IMR-90 (cell line): ENCODE data around the gene HIGD1C. TPM values are rescaled to one million over a fixed set of nuclear protein-coding genes. Genes with fewer than 3 reads are reported as not detected.

Experiments
- ATAC-seq: fragments of 200-7000 bp; cut with Tn5 transposase; 2 replicates; pipeline ENCODE4 v1.9.1; 2020; ENCODE audit warnings: low read depth, mild to moderate bottlenecking, moderate library complexity
- BruUV-seq: library from RNA; stranded (reverse); fragments of 400-500 nt; replicated peaks from 2 replicates; lab custom pipeline; 2021; lab: Mats Ljungman, UMichigan
- CTCF ChIA-PET: fragments of 300-600 bp; formaldehyde crosslinking; extraction: SDS; loops from one replicate; lab custom pipeline; 2021; ENCODE audit warnings: antibody characterized with exemption; lab: Yijun Ruan, JAX
- POLR2A ChIA-PET: fragments of 300-600 bp; sonication (Branson Sonifier 250); formaldehyde crosslinking; loops from one replicate; lab custom pipeline; 2022; ENCODE audit warnings: antibody characterized with exemption; ENCODE audit not compliant: unreplicated experiment; lab: Charles Lee
- DNase-seq: peaks from one replicate; pipeline ENCODE4 v3.0.0; 2013
- H2AFZ ChIP-seq: replicated peaks from 2 replicates; pipeline ENCODE3; 2013; ENCODE audit warnings: low read length, mild to moderate bottlenecking; ENCODE audit not compliant: poor library complexity
- H2AK5ac ChIP-seq: 2 replicates; pipeline ENCODE4 v1.6.1; 2013; ENCODE audit warnings: low read depth, low read length, inconsistent platforms
- H2AK9ac ChIP-seq: replicated peaks from 2 replicates; pipeline ENCODE3; 2013; ENCODE audit warnings: mild to moderate bottlenecking, low read depth, low read length, moderate library complexity; ENCODE audit not compliant: poor library complexity
- H2BK120ac ChIP-seq: 2 replicates; pipeline ENCODE4 v1.6.1; 2013; ENCODE audit warnings: low read depth, low read length, inconsistent platforms
- H2BK15ac ChIP-seq: 3 replicates; pipeline ENCODE4 v1.6.1; 2013; ENCODE audit warnings: low read depth, low read length, inconsistent platforms
- H2BK20ac ChIP-seq: 2 replicates; pipeline ENCODE4 v1.6.1; 2013; ENCODE audit warnings: low read depth, mild to moderate bottlenecking, inconsistent platforms, low read length, moderate library complexity
- H2BK5ac ChIP-seq: 2 replicates; pipeline ENCODE4 v1.6.1; 2013; ENCODE audit warnings: mild to moderate bottlenecking, low read depth, low read length, inconsistent platforms; ENCODE audit not compliant: poor library complexity, severe bottlenecking
- H3K14ac ChIP-seq: replicated peaks from 2 replicates; pipeline ENCODE4 v1.6.1; 2013; ENCODE audit warnings: low read depth, low read length, inconsistent platforms
- H3K18ac ChIP-seq: 2 replicates; pipeline ENCODE4 v1.6.1; 2013; ENCODE audit warnings: low read depth, low read length, control low read depth
- H3K23ac ChIP-seq: 2 replicates; pipeline ENCODE4 v1.6.1; 2013; ENCODE audit warnings: low read depth, low read length, inconsistent platforms
- H3K27ac ChIP-seq: 2 replicates; pipeline ENCODE4 v1.5.1; 2013; ENCODE audit warnings: mild to moderate bottlenecking, control low read depth, low read length; ENCODE audit not compliant: insufficient read depth
- H3K27me3 ChIP-seq: 2 replicates; pipeline ENCODE4 v1.6.1; 2013; ENCODE audit warnings: low read length; ENCODE audit not compliant: control insufficient read depth, insufficient read depth
- H3K36me3 ChIP-seq: 2 replicates; pipeline ENCODE4 v1.6.1; 2013; ENCODE audit warnings: low read length, mixed read lengths; ENCODE audit not compliant: control insufficient read depth, insufficient read depth
- H3K4ac ChIP-seq: 2 replicates; pipeline ENCODE4 v1.6.1; 2013; ENCODE audit warnings: low read depth, low read length, inconsistent platforms
- H3K4me1 ChIP-seq: 2 replicates; pipeline ENCODE4 v1.6.1; 2013; ENCODE audit warnings: low read length, mixed read lengths; ENCODE audit not compliant: control insufficient read depth, insufficient read depth
- H3K4me2 ChIP-seq: 2 replicates; pipeline ENCODE4 v1.6.1; 2013; ENCODE audit warnings: low read depth, mild to moderate bottlenecking, control low read depth, low read length, moderate library complexity
- H3K4me3 ChIP-seq: 2 replicates; pipeline ENCODE4 v1.5.1; 2013; ENCODE audit warnings: low read depth, mild to moderate bottlenecking, control low read depth, low read length, moderate library complexity; ENCODE audit not compliant: insufficient read depth
- H3K56ac ChIP-seq: 2 replicates; pipeline ENCODE4 v1.6.1; 2013; ENCODE audit warnings: low read length, inconsistent platforms; ENCODE audit not compliant: insufficient read depth; ENCODE audit errors: extremely low read depth
- H3K79me1 ChIP-seq, 2 experiments: 2 replicates each; pipeline ENCODE4 v1.6.1; 2013; ENCODE audit warnings: low read length in 2 of 2, inconsistent platforms in 1 of 2, low read depth in 1 of 2
- H3K9ac ChIP-seq: 2 replicates; pipeline ENCODE4 v1.6.1; 2013; ENCODE audit warnings: low read depth, low read length, control low read depth
- H3K9me1 ChIP-seq: 2 replicates; pipeline ENCODE4 v1.6.1; 2013; ENCODE audit warnings: low read length, inconsistent platforms; ENCODE audit not compliant: insufficient read depth
- H3K9me3 ChIP-seq: 2 replicates; pipeline ENCODE4 v1.6.1; 2013; ENCODE audit warnings: low read length; ENCODE audit not compliant: control insufficient read depth, insufficient read depth
- H4K20me1 ChIP-seq: 2 replicates; pipeline ENCODE4 v1.6.1; 2013; ENCODE audit warnings: low read length, inconsistent platforms; ENCODE audit not compliant: insufficient read depth
- H4K5ac ChIP-seq: 2 replicates; pipeline ENCODE4 v1.6.1; 2013; ENCODE audit warnings: mild to moderate bottlenecking, low read depth, low read length, control low read depth
- H4K8ac ChIP-seq, 2 experiments: 2 replicates each; pipeline ENCODE4 v1.6.1; 2013; ENCODE audit warnings: low read depth in 2 of 2, low read length in 2 of 2, control low read depth in 1 of 2, inconsistent platforms in 1 of 2
- H4K91ac ChIP-seq: 2 replicates; pipeline ENCODE4 v1.6.1; 2013; ENCODE audit warnings: low read depth, low read length, inconsistent platforms; ENCODE audit not compliant: insufficient read depth
- BHLHE40 ChIP-seq: fragments of 150-350 bp; IDR thresholded peaks from 2 replicates; pipeline ENCODE4 v1.6.1; 2016; ENCODE audit warnings: mild to moderate bottlenecking, low read depth, low read length
- CEBPB ChIP-seq: IDR thresholded peaks from 2 replicates; pipeline ENCODE4 v1.6.1; 2012; ENCODE audit warnings: low read depth, low read length, improper control_type of control experiment
- CHD1 ChIP-seq: IDR thresholded peaks from 2 replicates; pipeline ENCODE4 v1.6.1; 2012; ENCODE audit warnings: low read depth, low read length, improper control_type of control experiment
- CTCF ChIP-seq: conservative IDR thresholded peaks from 2 replicates; pipeline ENCODE4 v1.5.1; 2012; ENCODE audit warnings: mild to moderate bottlenecking, low read depth, low read length, improper control_type of control experiment
- ELK1 ChIP-seq: fragments of 150-350 bp; IDR thresholded peaks from 2 replicates; pipeline ENCODE4 v1.6.1; 2016; ENCODE audit warnings: low read depth, mild to moderate bottlenecking, low read length, moderate library complexity, borderline replicate concordance
- FOS ChIP-seq: fragments of 150-350 bp; IDR thresholded peaks from 2 replicates; pipeline ENCODE4 v1.6.1; 2016; ENCODE audit warnings: low read depth, low read length
- MAFK ChIP-seq: IDR thresholded peaks from 2 replicates; pipeline ENCODE4 v1.6.1; 2012; ENCODE audit warnings: low read depth, low read length, improper control_type of control experiment
- MAZ ChIP-seq: IDR thresholded peaks from 2 replicates; pipeline ENCODE4 v1.6.1; 2012; ENCODE audit warnings: low read depth, mild to moderate bottlenecking, low read length, improper control_type of control experiment, moderate library complexity, borderline replicate concordance
- MXI1 ChIP-seq: IDR thresholded peaks from 2 replicates; pipeline ENCODE4 v1.6.1; 2012; ENCODE audit warnings: low read depth, mild to moderate bottlenecking, low read length, moderate library complexity, borderline replicate concordance
- NFE2L2 ChIP-seq: fragments of 150-350 bp; IDR thresholded peaks from 2 replicates; pipeline ENCODE4 v1.6.1; 2016; ENCODE audit warnings: low read depth, mild to moderate bottlenecking, low read length
- POLR2A ChIP-seq: IDR thresholded peaks from 2 replicates; pipeline ENCODE4 v1.6.1; 2012; ENCODE audit warnings: mild to moderate bottlenecking, low read depth, low read length
- RAD21 ChIP-seq: IDR thresholded peaks from 2 replicates; pipeline ENCODE4 v1.6.1; 2012; ENCODE audit warnings: low read length, improper control_type of control experiment
- RCOR1 ChIP-seq: IDR thresholded peaks from 2 replicates; pipeline ENCODE4 v1.6.1; 2012; ENCODE audit warnings: mild to moderate bottlenecking, low read length, improper control_type of control experiment; ENCODE audit not compliant: insufficient replicate concordance
- RFX5 ChIP-seq: IDR thresholded peaks from 2 replicates; pipeline ENCODE4 v1.8.0; 2012; ENCODE audit warnings: low read depth, mild to moderate bottlenecking, low read length, moderate library complexity
- SMC3 ChIP-seq: fragments of 150-350 bp; IDR thresholded peaks from 2 replicates; pipeline ENCODE4 v1.6.1; 2016; ENCODE audit warnings: low read depth, mild to moderate bottlenecking, antibody characterized with exemption, low read length, moderate library complexity
- USF2 ChIP-seq: fragments of 150-350 bp; IDR thresholded peaks from 2 replicates; pipeline ENCODE4 v1.6.1; 2017; ENCODE audit warnings: mild to moderate bottlenecking, antibody characterized with exemption, low read length, low read depth
- whole genome bisulfite sequencing, 2 experiments: methylation state at CpG; one replicate each; pipeline versions ENCODE4 v1.1.5 to v1.1.7; 2013; ENCODE audit warnings: missing lambda C conversion rate in 2 of 2; ENCODE audit not compliant: insufficient read length in 1 of 2; ENCODE audit errors: extremely low coverage in 2 of 2; 5-methylcytosine and 5-hydroxymethylcytosine counted together
- dilution Hi-C: fragments of 300-500 bp; cut with HindIII; formaldehyde crosslinking; loops from one replicate; pipeline ENCODE4 v1.14.3; 2018; ENCODE audit warnings: low sequenced_read_pairs; ENCODE audit not compliant: unreplicated experiment
- in situ Hi-C: fragments of 300-500 bp; cut with MboI; formaldehyde crosslinking; loops from 3 replicates; pipeline ENCODE4 v1.14.3; 2019; ENCODE audit warnings: low sequenced_read_pairs, inconsistent platforms, mixed read lengths
- intact Hi-C: fragments of 100-400 bp; cut with micrococcal nuclease; formaldehyde crosslinking; loops from 2 replicates; pipeline ENCODE4 v1.10.0; 2022
- polyA plus RNA-seq, 3 experiments: library from polyadenylated mRNA; depleted of rRNA; stranded (reverse); fragments of >200 nt; gene quantifications; 2 replicates each; pipeline ENCODE4 v1.2.3, GENCODE V29; 2012; ENCODE audit warnings: low replicate concordance in 1 of 3
- total RNA-seq: library from RNA; depleted of rRNA; stranded (reverse); fragments of >200 nt; gene quantifications from 2 replicates; pipeline ENCODE4 v1.2.3, GENCODE V29; 2012

The HIGD1C gene
- total and polyA plus RNA-seq, 2 of the 4 experiments (the other 2 are of a cell fraction): not detected

- peak overlapping the region; percentile 53; the same call in 1 of the 2 replicates for H3K4ac ChIP-seq
- no peak overlapping the region for H3K9ac ChIP-seq
- ATAC-seq (no peak), DNase-seq (no peak)
- H3K9me3 ChIP-seq: no peaks in the 10 kb centered on the region
- WGBS, 2 experiments: no CpG with 5 or more reads among the region's 6 CpGs
- no peak overlapping the region for H3K56ac ChIP-seq
- H2AK9ac ChIP-seq: no peak overlapping the region
- no peaks in the 10 kb centered on the region for H4K20me1 ChIP-seq
- H3K9me1 ChIP-seq: 0 out of 2 replicates have a peak, but pooled peaks cover 4% of the 10 kb centered on the region
- no TSS peak for BruUV-seq
- no peaks in the 10 kb centered on the region for H3K27me3 ChIP-seq
- H4K91ac ChIP-seq: no peak overlapping the region
- H3K4me2 ChIP-seq: no peak overlapping the region
- no peak overlapping the region for H3K23ac ChIP-seq
- peak overlapping the region; percentile 57; a peak in 3 of 4 replicates for H4K8ac ChIP-seq
- no peak overlapping the region for H2BK15ac ChIP-seq
- intact Hi-C loops (no loop called here), dilution Hi-C loops (no loop called here), in situ Hi-C loops (no loop called here)
- no peak overlapping the region for H3K14ac ChIP-seq
- H2AK5ac ChIP-seq: no peak overlapping the region
- ChIA-PET POLR2A (no interaction called here), CTCF (no interaction called here)
- H2AFZ ChIP-seq: no peak overlapping the region
- 0 out of 4 replicates have a peak, but pooled peaks cover 0 to 5% of the 10 kb centered on the region in 2 experiments for H3K79me1 ChIP-seq
- no peak overlapping the region for H3K18ac ChIP-seq
- H2BK120ac ChIP-seq: peak overlapping the region; percentile 68; the same call in 1 of the 2 replicates
- H2BK5ac ChIP-seq: no peak overlapping the region
- no peak overlapping the region for H3K27ac ChIP-seq
- H3K4me3 ChIP-seq: no peak overlapping the region
- H3K36me3 ChIP-seq: no peaks in the 10 kb centered on the region
- H3K4me1 ChIP-seq: peaks cover 13% of the 10 kb centered on the region
- 0 out of 2 replicates have a peak overlapping the region, but pooled peaks have one; percentile 1 for H2BK20ac ChIP-seq
- TF ChIP-seq CEBPB: no peak
- TF ChIP-seq FOS: no peak
- TF ChIP-seq RCOR1: no peak
- no peak for TF ChIP-seq BHLHE40
- no peak for TF ChIP-seq USF2
- no peak for TF ChIP-seq MXI1
- no peak for TF ChIP-seq NFE2L2
- TF ChIP-seq CTCF: no peak
- no peak for TF ChIP-seq CHD1
- TF ChIP-seq RFX5: no peak
- no peak for TF ChIP-seq MAFK
- TF ChIP-seq MAZ: no peak
- TF ChIP-seq ELK1: no peak
- TF ChIP-seq SMC3: no peak
- no peak for TF ChIP-seq POLR2A
- no peak for TF ChIP-seq RAD21
- H4K5ac ChIP-seq: peak overlapping the region; percentile 82; the same call in 1 of the 2 replicates
These were observed 24.5 kb upstream of the HIGD1C start for GRCh38 chr12:50927766-50928224.
